Activated CD8-positive, alpha-beta memory T cell treated with anti-CD3 and anti-CD28 coated beads for 48 hours (primary cell): ENCODE measurements around the gene RAB14.
A peak's percentile ranks its signal among the peaks of the same experiment; 100 is the strongest.
"Not testable (repeated sequence)": the region's sequence is repeated elsewhere in the genome, so short reads cannot be mapped to it uniquely, and the experiment has no call there.

Experiments
- DNase-seq, 3 experiments: peaks; one replicate each; pipeline ENCODE4 v3.0.0-alpha.2; 2020; ENCODE audit warnings: low read depth in 2 of 3, low spot score in 2 of 3

The RAB14 gene

DNA sequence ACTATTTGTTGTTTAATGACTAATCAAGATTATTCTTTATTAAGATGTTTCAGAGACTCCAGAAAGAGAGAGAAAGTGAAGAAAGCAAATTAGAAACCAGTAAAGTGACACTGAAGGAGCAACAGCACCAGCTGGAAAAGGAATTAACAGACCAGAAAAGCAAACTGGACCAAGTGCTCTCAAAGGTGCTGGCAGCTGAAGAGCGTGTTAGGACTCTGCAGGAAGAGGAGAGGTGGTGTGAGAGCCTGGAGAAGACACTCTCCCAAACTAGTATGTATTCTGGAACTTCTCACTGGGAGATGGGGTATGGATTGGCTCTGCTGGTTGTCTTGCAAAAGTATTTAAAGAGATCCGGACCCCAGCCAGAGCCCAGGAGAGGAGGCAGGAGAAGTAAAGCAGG, 33.6 kb downstream of the RAB14 start:
- DNase-seq = no peak

DNA sequence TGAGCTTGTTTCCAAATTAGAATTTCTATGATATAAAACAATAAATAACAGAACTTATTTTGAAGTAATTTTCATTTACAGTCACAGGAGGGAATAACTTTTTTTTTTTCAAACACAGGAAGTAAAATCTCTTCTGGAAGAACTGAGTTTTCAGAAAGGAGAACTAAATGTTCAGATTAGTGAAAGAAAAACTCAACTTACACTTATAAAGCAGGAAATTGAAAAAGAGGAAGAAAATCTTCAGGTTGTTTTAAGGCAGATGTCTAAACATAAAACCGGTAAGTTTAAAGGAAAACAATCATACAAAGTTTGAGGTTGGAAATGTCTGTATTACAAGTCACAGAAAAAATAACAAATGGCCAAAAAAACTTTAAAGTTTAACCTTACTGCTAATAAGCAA, 41.6 kb downstream of the RAB14 start:
- no peak for DNase-seq

DNA sequence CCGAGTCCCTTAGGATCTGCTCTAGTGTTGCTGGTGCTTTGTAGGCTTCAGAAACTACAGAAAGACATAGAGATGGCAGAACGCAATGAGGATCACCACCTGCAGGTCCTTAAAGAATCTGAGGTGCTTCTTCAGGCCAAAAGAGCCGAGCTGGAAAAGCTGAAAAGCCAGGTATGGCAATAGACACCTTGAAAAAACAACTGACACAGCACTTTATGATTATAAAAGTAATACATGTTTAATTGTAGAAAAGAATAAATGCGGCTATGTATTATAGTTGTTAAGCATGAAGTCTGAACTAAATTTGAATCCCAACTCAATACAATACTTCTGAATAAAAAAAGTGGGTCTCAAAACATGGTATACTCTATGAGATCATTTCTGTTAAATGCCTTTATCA, 43.7 kb downstream of the RAB14 start:
- no peak for DNase-seq

DNA sequence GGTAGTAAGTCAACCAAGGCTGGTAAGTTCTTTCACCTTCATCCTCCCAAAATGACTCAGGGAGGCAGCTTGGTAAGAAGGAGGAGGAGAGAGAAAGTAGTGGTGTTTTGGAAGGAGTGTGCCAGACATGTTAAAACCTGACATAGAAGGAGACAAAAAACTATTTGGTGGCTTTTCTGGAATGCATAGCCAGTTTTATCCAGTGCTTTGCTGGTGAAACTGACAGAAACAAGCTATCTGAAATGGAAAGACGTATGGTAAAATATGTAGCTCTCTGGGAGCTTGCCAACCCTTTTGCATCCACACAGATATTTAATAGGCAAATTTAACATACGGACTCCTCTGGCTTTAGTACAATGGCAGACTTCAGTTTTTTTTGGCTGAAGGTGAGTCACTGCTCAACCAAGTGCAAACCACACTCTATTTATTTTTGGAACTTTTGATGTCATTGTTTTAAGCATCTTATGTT, 45.4 kb downstream of the RAB14 start:
- no peak for DNase-seq

DNA sequence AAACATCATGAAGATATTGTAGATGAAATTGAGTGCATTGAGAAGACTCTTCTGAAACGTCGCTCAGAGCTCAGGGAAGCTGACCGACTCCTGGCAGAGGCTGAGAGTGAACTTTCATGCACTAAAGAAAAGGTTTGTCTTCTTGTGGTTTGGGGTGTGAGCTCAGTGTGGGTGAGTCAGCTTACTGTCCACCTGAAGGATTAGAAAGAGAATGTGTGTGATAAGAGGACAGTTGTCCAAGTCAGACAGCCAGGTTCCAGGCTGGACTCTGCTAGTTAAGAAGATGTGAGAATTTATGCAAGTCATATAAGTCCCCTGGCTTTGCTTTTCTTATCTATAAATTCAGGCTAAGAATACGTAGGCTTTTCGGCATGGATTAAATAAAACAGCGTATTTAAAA, 46.9 kb downstream of the RAB14 start:
- DNase-seq = no peak

DNA sequence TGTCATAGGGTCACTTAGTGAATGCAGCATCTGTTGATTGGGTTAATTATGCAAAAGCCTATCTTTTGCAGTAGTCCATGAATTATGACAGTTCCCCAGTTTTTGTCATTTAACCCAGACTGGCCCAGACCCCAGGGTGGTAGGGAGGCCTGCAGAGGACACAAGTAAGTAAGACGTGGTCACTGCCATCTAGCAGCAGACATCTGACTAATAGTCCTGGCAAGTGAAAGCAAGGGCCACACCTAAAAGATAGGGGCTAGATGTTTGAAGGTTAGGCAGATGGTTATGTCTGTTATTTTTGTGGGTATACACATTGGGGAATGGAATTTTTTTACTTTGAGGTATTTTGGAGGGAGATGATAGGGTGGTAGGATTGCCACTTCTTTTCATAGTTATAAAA, 48.0 kb downstream of the RAB14 start:
- DNase-seq = no peak

DNA sequence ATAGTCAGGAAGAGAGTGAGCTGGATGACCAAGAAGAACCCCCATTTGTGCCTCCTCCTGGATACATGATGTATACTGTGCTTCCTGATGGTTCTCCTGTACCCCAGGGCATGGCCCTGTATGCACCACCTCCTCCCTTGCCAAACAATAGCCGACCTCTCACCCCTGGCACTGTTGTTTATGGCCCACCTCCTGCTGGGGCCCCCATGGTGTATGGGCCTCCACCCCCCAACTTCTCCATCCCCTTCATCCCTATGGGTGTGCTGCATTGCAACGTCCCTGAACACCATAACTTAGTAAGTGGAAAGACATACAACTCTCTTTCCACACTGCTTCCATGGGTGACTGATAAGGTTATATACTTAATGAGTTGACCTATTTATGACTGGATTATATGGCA, 51.5 kb downstream of the RAB14 start:
- no peak for DNase-seq

DNA sequence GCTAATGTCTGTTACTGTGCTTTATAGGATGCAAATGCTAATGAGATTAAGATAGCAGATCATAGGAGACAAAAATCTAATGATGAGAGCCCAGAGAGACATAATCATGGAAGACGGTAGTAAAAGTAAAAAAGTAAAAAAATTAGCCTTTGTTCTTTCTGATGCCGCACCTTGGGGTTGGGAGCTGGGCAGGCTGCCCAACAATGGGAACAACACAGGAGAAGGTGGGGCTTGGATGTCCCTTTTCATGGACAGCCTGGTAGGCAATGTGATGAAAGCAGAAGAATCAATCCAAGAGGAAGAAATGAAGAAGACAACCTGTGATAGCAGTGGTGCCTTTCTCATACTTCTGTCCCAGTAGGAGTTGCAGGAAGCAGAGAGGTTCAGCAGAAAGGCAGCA, 57.2 kb downstream of the RAB14 start:
- no peak for DNase-seq

DNA sequence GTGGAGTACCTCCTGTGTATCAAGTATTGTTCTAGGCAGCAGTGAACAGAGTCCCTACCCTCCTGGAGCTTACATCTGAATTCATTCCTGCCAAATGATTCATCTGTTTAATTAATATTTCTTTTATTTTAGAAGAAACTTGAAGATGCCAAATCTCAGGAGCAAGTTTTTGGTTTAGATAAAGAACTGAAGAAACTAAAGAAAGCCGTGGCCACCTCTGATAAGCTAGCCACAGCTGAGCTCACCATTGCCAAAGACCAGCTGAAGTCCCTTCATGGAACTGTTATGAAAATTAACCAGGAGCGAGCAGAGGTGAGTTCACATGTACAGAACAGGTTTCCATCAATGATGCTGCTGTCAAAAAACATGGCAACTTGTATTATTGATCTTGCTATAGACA, 57.9 kb downstream of the RAB14 start:
- DNase-seq = no peak

DNA sequence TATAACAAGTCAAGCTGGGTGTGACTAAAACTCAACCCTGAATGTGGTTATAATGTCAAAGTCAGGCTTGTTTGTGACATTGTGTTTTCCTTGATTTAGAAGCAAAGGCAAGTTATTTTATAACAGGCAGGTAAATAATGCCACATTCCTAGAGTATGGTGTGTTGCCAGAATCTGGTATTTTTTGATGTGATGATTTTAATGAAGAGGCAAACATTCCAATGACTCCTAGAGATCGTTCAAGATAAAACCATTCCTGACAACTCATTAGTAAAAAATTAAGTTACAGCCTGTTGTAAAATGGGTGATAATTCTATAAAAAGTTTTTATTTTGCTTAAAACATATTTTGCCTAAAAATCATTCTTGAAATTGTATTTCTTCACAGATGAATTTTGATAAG, 60.0 kb downstream of the RAB14 start:
- no peak for DNase-seq

DNA sequence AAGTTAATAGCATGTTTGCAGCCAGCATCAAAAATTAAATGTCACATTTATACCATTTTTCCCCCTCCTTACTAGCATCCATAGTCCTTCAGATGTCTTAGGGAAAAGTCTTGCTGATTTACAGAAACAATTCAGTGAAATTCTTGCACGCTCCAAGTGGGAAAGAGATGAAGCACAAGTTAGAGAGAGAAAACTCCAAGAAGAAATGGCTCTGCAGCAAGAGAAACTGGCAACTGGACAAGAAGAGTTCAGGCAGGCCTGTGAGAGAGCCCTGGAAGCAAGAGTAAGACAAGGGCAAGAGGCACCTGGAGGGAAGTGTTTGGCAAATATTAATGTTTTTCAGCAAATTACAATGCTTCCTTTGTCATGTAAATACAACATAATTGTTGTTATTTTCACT, 60.4 kb downstream of the RAB14 start:
- DNase-seq = no peak

DNA sequence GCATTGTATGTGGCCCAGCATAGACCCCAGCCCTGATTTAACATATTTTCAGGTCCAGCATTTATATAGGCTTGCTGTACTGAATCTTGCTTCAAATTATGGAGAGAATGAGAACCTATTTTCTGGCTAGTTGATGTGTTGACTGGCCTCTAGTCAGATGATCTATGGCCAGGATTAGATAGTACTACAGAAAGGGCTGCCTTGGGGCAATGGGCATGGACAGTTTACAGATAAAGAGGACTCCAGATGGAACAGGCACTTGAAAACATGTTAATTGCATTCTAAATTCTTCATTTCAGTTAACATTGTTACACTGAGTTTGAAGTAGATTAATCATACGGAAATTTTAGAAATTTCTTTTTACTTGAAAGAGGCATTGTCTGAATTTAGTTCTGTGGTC, 61.5 kb downstream of the RAB14 start:
- DNase-seq = no peak

DNA sequence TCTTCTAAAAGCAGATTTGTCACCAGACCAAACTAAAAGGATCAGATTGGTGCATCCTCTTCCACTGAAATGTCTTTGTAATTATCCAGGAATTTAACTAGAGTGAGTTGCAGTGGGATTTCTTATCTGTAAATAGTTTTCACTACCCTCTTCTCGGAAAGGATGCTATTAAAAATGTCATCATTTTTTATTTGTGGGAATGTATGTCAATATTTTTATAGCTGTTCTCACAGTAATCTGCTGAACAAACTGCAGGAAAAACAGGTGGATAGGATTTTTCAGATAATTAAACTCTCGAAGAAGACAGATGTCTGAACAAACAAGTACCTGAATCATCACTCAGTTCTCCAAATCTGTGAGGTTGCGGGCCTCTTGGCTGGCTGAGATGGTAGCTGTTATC, 62.7 kb downstream of the RAB14 start:
- no peak for DNase-seq

DNA sequence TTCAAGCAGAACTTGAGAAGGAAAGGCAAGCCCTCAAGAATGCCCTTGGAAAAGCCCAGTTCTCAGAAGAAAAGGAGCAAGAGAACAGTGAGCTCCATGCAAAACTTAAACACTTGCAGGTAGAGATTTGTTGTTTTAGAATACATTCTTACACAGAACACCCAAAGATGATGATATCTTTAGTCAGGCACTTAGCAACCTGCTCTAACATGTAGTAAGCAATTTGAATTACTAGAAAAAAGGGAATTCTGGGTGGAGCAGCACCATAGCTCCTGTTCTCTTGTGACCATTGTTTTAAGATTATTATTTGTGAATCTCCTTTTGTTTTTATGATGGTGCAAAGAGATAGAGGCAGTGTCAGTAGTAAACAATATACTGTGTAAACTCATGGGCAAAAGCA, 63.1 kb downstream of the RAB14 start:
- no peak for DNase-seq

DNA sequence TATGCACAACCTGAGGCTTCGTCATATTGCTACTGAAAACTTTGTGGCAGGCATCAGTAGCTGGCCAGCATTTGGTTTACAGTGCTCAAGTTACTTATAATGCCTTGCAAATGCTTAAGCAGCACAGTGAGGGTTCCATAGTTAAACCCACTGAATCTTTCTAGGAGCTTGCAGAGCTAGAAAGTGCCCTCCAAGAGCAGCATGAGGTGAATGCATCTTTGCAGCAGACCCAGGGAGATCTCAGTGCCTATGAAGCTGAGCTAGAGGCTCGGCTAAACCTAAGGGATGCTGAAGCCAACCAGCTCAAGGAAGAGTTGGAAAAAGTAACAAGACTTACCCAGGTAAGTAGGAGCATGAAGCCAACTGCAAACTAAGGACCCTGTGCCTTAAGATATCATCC, 66.0 kb downstream of the RAB14 start:
- no peak for DNase-seq

DNA sequence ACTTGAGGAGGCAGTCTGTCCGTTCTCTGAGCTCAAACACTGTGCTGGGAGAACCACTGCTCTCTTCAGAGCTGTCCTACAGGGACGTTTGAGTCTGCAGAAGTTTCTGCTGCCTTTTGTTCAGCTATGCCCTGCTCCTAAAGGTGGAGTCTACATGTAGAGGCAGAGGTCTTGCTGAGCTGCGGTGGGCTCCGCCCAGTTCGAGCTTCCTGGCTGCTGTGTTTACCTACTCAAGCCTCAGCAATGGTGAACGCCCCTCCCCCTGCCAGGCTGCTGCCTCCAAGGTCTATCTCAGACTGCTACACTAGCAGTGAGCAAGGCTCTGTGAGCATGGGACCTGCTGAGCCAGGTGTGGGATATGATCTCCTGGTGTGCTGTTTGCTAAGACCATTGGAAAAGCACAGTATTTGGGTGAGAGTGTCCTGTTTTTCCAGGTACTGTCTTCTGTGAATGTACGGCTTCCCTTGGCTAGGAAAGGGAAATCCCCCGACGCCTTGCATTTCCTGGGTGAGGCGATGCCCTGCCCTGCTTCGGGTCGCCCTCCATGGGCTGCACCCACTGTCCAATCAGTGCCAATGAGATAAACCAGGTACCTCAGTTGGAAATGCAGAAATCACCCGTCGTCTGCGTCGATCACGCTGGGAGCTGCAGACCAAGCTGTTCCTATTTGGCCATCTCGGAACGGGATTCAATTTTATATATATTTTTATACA, 68.4 kb downstream of the RAB14 start:
- DNase-seq = peak in 1 of 3 experiments; percentile 8

DNA sequence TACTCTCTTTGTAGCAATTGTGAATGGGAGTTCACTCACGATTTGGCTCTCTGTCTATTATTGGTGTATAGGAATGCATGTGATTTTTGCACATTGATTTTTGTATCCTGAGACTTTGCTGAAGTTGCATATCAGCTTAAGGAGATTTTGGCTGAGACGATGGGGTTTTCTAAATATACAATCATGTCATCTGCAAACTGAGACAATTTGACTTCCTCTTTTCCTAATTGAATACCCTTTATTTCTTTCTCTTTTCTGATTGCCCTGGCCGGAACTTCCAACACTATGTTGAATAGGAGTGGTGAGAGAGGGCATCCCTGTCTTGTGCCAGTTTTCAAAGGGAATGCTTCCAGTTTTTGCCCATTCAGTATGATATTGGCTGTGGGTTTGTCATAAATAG, 72.3 kb downstream of the RAB14 start:
- DNase-seq = not testable (repeated sequence)
